HepG2 (cell line): ENCODE measurements around the gene CITED2. TPM values are rescaled to one million over a fixed set of nuclear protein-coding genes. Genes with fewer than 3 reads are reported as not detected.

Source experiments
- DNMT3B ChIP-seq: conservative IDR thresholded peaks from 2 replicates; pipeline ENCODE4 v1.6.1; 2016; ENCODE audit warnings: missing biosample characterization, control low read depth
- DPF2 ChIP-seq: sonication (generic); formaldehyde crosslinking; IDR thresholded peaks from 2 replicates; pipeline ENCODE4 v1.4.0; 2020; ENCODE audit warnings: mild to moderate bottlenecking, low read depth, missing genetic modification reagents, borderline replicate concordance
- ETS1 ChIP-seq: sonication (generic); formaldehyde crosslinking; IDR thresholded peaks from 2 replicates; pipeline ENCODE4 v1.4.0; 2020; ENCODE audit warnings: missing genetic modification reagents
- FOXP4 ChIP-seq: sonication (generic); formaldehyde crosslinking; IDR thresholded peaks from 2 replicates; pipeline ENCODE4 v1.4.0; 2020; ENCODE audit warnings: missing genetic modification reagents
- HNF4G ChIP-seq, 2 experiments: sonication (generic) in 1 of 2; formaldehyde crosslinking in 1 of 2; IDR thresholded peaks; 2 replicates each; pipeline versions ENCODE4 v1.4.0 to v1.6.1; 2011 to 2020; ENCODE audit warnings: borderline replicate concordance in 2 of 2, low read depth in 2 of 2, mild to moderate bottlenecking in 2 of 2, low read length in 1 of 2, missing genetic modification reagents in 1 of 2, moderate library complexity in 1 of 2
- JUN ChIP-seq: sonication (generic); formaldehyde crosslinking; IDR thresholded peaks from 2 replicates; pipeline ENCODE4 v1.4.0; 2020; ENCODE audit warnings: mild to moderate bottlenecking, missing genetic modification reagents
- KMT2B ChIP-seq: IDR thresholded peaks from 2 replicates; pipeline ENCODE4 v1.6.1; 2016; ENCODE audit warnings: missing genetic modification reagents, missing compliant biosample characterization
- MNT ChIP-seq: fragments of 450-650 bp; IDR thresholded peaks from 2 replicates; pipeline ENCODE4 v1.6.1; 2016
- MTF1 ChIP-seq: sonication (generic); formaldehyde crosslinking; IDR thresholded peaks from 2 replicates; pipeline ENCODE4 v1.5.0; 2020; ENCODE audit warnings: missing genetic modification reagents
- ONECUT2 ChIP-seq: sonication (generic); formaldehyde crosslinking; IDR thresholded peaks from 2 replicates; pipeline ENCODE4 v1.4.0; 2020; ENCODE audit warnings: missing genetic modification reagents
- POLR2A ChIP-seq, 2 experiments: IDR thresholded peaks; 2 replicates each; pipeline ENCODE4 v1.6.1; 2011; ENCODE audit warnings: low read depth in 2 of 2, low read length in 2 of 2, mild to moderate bottlenecking in 1 of 2, moderate library complexity in 1 of 2; ENCODE audit not compliant: insufficient read depth in 1 of 2
- RARA ChIP-seq: IDR thresholded peaks from 2 replicates; pipeline ENCODE4 v1.6.1; 2016; ENCODE audit warnings: missing genetic modification reagents, missing compliant biosample characterization
- RXRA ChIP-seq: sonication (generic); formaldehyde crosslinking; IDR thresholded peaks from 2 replicates; pipeline ENCODE4 v1.5.1; 2020; ENCODE audit warnings: missing genetic modification reagents
- SOX13 ChIP-seq, 3 experiments: fragments of 450-650 bp in 1 of 3; sonication (generic) in 1 of 3; formaldehyde crosslinking in 1 of 3; IDR thresholded peaks in 2 of 3; conservative IDR thresholded peaks in 1 of 3; 2 replicates each; pipeline versions ENCODE4 v1.5.0 to v1.6.1; 2016 to 2020; ENCODE audit warnings: antibody characterized with exemption in 1 of 3, mild to moderate bottlenecking in 1 of 3, missing compliant biosample characterization in 1 of 3, missing genetic modification reagents in 1 of 3, moderate library complexity in 1 of 3
- U2AF2 ChIP-seq: fragments of 200-400 bp; formaldehyde crosslinking; IDR thresholded peaks from 2 replicates; pipeline ENCODE4 v1.6.1; 2017; ENCODE audit warnings: low read depth, mild to moderate bottlenecking, low read length
- ZFP90 ChIP-seq: sonication (generic); formaldehyde crosslinking; IDR thresholded peaks from 2 replicates; pipeline ENCODE4 v1.8.0; 2022; ENCODE audit warnings: missing genetic modification reagents, mild to moderate bottlenecking, inconsistent platforms, borderline replicate concordance
- ZNF124 ChIP-seq: sonication (generic); formaldehyde crosslinking; IDR thresholded peaks from 2 replicates; pipeline ENCODE4 v1.4.0; 2020; ENCODE audit warnings: missing genetic modification reagents
- ZNF264 ChIP-seq: sonication (generic); formaldehyde crosslinking; IDR thresholded peaks from 2 replicates; pipeline ENCODE4 v1.4.0; 2020; ENCODE audit warnings: missing genetic modification reagents
- ZNF281 ChIP-seq: sonication (generic); formaldehyde crosslinking; IDR thresholded peaks from 2 replicates; pipeline ENCODE4 v1.4.0; 2020; ENCODE audit warnings: missing genetic modification reagents, borderline replicate concordance
- ZNF749 ChIP-seq: sonication (generic); formaldehyde crosslinking; IDR thresholded peaks from 2 replicates; pipeline ENCODE4 v1.8.0; 2022; ENCODE audit warnings: mild to moderate bottlenecking, missing genetic modification reagents, moderate library complexity, borderline replicate concordance
- polyA plus RNA-seq, 8 experiments: library from polyadenylated mRNA; depleted of rRNA in 3 of 8; stranded (reverse) in 7 of 8; unstranded in 1 of 8; fragments of >200 nt; fragmentation: Illumina TruSeq in 4 of 8; extraction: Trizol in 4 of 8; gene quantifications; 2 replicates each; pipeline versions ENCODE4 v1.2.1 to v1.2.3, GENCODE V29; 2011 to 2016; ENCODE audit warnings: low read depth in 4 of 8, missing spikeins in 1 of 8, mixed read lengths in 1 of 8; ENCODE audit not compliant: insufficient read depth in 1 of 8
- total RNA-seq, 5 experiments: library from RNA; depleted of rRNA; stranded (reverse); fragments of >200 nt; fragmentation: Illumina TruSeq; extraction: Trizol; gene quantifications; 2 replicates each; pipeline ENCODE4 v1.2.3, GENCODE V29; 2016; ENCODE audit warnings: low read depth in 1 of 5

Gene CITED2
- total and polyA plus RNA-seq, 2 of the 13 experiments (the other 11 are each of a cell fraction or from before 2014, with no cell fraction given) = 17.6 to 57.2 TPM

- TF ChIP-seq ETS1 (CRISPR knock-in tag) (peak; percentile 72; the same call in 1 of the 2 replicates), ZNF749 (CRISPR knock-in tag) (peak; percentile 98), ONECUT2 (no peak; the same call in 1 of the 2 replicates), POLR2A (IDR thresholded peaks at IDR 0.05; ENCODE audit: insufficient read depth in 1 of 2, low read depth in 2 of 2, low read length in 2 of 2) (peak; percentile 99 to 100), MTF1 (CRISPR knock-in tag) (peak; percentile 89; the same call in 1 of the 2 replicates), KMT2B (CRISPR knock-in tag) (peak; percentile 84), RARA (peak; percentile 79), ZNF264 (CRISPR knock-in tag) (peak; percentile 80; the same call in 1 of the 2 replicates), MNT (no peak), DPF2 (CRISPR knock-in tag) (no peak), ZNF124 (CRISPR knock-in tag) (peak; percentile 98; the same call in 1 of the 2 replicates), SOX13 (IDR thresholded peaks at IDR 0.05) (0 out of 2 replicates have a peak, but pooled peaks have one; percentile 42), SOX13 (CRISPR knock-in tag; conservative IDR thresholded peaks at IDR 0.05 in 1 of 2, IDR thresholded peaks at IDR 0.05 in 1 of 2) (peak in 1 of 2 experiments; percentile 85; a peak in 2 of 4 replicates), U2AF2 (no peak), JUN (CRISPR knock-in tag) (no peak; the same call in 1 of the 2 replicates), HNF4G (IDR thresholded peaks at IDR 0.05; ENCODE audit: borderline replicate concordance, low read depth, low read length) (no peak; the same call in 1 of the 2 replicates), HNF4G (CRISPR knock-in tag; IDR thresholded peaks at IDR 0.05; ENCODE audit: borderline replicate concordance, low read depth) (peak; percentile 53; the same call in 1 of the 2 replicates), RXRA (CRISPR knock-in tag) (peak; percentile 73), FOXP4 (CRISPR knock-in tag) (peak; percentile 88), ZNF281 (CRISPR knock-in tag) (peak; percentile 80; the same call in 1 of the 2 replicates), DNMT3B (CRISPR knock-in tag) (peak; percentile 95; the same call in 1 of the 2 replicates), ZFP90 (CRISPR knock-in tag) (peak; percentile 94)
These were observed at the start of gene CITED2 (continued) for GRCh38 chr6:139374357-139375225.
